ENCODE data around the gene TGIF1. TPM values are rescaled to one million over a fixed set of nuclear protein-coding genes. Genes with fewer than 3 reads are reported as not detected.

TGIF1 gene
- total and polyA plus RNA-seq, 9 of the 15 experiments (the other 6 are each of a cell fraction or from before 2014, with no cell fraction given), result 16.1 to 77.7 (median 44.6) TPM

DNA sequence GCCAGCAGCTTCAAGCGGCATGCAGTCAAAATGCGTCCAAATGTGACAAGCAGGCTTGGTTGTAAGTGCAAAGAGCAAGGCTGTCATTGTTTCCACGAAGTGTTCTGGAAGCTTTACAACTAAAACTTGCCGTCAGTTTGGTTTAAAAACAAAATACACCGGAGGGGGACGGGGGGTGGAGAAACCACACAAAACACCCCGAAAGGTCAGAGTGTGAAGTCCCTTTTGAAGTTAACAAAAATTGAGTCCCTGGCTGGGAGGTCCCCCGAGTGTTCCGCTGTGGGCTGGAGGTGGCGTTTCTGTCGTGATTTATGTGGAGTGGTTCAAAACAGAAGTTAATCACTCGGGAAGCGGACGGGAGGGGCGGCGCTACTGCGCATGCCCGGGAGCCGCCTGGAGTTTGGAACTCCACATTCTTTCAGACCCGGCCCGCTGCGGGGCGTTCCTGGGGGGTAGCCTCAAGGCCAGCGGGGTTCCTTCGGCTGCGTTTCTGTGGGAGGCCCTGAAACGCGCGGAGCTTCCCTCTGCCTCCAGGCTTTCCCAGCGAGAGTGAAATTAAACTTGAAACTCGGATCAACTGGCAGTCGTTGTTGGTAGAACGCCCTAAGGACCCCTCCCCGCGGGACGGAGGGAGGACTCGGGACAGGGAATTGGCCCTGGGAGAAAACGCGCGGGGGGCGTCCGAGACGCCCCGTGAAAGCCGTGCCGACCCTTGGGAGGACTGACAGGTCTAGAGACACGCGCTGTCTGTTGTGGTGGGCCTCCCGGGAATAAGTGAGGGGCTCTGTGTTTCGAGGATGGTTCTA lies 1.4 kb downstream of the TGIF1 start (continued):
- TF ChIP-seq, protein P1, sequence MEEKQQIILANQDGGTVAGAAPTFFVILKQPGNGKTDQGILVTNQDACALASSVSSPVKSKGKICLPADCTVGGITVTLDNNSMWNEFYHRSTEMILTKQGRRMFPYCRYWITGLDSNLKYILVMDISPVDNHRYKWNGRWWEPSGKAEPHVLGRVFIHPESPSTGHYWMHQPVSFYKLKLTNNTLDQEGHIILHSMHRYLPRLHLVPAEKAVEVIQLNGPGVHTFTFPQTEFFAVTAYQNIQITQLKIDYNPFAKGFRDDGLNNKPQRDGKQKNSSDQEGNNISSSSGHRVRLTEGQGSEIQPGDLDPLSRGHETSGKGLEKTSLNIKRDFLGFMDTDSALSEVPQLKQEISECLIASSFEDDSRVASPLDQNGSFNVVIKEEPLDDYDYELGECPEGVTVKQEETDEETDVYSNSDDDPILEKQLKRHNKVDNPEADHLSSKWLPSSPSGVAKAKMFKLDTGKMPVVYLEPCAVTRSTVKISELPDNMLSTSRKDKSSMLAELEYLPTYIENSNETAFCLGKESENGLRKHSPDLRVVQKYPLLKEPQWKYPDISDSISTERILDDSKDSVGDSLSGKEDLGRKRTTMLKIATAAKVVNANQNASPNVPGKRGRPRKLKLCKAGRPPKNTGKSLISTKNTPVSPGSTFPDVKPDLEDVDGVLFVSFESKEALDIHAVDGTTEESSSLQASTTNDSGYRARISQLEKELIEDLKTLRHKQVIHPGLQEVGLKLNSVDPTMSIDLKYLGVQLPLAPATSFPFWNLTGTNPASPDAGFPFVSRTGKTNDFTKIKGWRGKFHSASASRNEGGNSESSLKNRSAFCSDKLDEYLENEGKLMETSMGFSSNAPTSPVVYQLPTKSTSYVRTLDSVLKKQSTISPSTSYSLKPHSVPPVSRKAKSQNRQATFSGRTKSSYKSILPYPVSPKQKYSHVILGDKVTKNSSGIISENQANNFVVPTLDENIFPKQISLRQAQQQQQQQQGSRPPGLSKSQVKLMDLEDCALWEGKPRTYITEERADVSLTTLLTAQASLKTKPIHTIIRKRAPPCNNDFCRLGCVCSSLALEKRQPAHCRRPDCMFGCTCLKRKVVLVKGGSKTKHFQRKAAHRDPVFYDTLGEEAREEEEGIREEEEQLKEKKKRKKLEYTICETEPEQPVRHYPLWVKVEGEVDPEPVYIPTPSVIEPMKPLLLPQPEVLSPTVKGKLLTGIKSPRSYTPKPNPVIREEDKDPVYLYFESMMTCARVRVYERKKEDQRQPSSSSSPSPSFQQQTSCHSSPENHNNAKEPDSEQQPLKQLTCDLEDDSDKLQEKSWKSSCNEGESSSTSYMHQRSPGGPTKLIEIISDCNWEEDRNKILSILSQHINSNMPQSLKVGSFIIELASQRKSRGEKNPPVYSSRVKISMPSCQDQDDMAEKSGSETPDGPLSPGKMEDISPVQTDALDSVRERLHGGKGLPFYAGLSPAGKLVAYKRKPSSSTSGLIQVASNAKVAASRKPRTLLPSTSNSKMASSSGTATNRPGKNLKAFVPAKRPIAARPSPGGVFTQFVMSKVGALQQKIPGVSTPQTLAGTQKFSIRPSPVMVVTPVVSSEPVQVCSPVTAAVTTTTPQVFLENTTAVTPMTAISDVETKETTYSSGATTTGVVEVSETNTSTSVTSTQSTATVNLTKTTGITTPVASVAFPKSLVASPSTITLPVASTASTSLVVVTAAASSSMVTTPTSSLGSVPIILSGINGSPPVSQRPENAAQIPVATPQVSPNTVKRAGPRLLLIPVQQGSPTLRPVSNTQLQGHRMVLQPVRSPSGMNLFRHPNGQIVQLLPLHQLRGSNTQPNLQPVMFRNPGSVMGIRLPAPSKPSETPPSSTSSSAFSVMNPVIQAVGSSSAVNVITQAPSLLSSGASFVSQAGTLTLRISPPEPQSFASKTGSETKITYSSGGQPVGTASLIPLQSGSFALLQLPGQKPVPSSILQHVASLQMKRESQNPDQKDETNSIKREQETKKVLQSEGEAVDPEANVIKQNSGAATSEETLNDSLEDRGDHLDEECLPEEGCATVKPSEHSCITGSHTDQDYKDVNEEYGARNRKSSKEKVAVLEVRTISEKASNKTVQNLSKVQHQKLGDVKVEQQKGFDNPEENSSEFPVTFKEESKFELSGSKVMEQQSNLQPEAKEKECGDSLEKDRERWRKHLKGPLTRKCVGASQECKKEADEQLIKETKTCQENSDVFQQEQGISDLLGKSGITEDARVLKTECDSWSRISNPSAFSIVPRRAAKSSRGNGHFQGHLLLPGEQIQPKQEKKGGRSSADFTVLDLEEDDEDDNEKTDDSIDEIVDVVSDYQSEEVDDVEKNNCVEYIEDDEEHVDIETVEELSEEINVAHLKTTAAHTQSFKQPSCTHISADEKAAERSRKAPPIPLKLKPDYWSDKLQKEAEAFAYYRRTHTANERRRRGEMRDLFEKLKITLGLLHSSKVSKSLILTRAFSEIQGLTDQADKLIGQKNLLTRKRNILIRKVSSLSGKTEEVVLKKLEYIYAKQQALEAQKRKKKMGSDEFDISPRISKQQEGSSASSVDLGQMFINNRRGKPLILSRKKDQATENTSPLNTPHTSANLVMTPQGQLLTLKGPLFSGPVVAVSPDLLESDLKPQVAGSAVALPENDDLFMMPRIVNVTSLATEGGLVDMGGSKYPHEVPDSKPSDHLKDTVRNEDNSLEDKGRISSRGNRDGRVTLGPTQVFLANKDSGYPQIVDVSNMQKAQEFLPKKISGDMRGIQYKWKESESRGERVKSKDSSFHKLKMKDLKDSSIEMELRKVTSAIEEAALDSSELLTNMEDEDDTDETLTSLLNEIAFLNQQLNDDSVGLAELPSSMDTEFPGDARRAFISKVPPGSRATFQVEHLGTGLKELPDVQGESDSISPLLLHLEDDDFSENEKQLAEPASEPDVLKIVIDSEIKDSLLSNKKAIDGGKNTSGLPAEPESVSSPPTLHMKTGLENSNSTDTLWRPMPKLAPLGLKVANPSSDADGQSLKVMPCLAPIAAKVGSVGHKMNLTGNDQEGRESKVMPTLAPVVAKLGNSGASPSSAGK (IDR thresholded peaks at IDR 0.05), result no peak
- TF ChIP-seq MEF2A (IDR thresholded peaks at IDR 0.05; ENCODE audit: control insufficient read depth, low read depth, low read length), result no peak
- TF ChIP-seq ZNF23 (CRISPR knock-in tag; IDR thresholded peaks at IDR 0.05), result no peak
- no peak for TF ChIP-seq SRSF9 (IDR thresholded peaks at IDR 0.05; ENCODE audit: borderline replicate concordance, low read depth, low read length)
- no peak for TF ChIP-seq MYNN (IDR thresholded peaks at IDR 0.05)
- TF ChIP-seq MYNN (CRISPR knock-in tag; IDR thresholded peaks at IDR 0.05), result no peak
- TF ChIP-seq, protein P2, sequence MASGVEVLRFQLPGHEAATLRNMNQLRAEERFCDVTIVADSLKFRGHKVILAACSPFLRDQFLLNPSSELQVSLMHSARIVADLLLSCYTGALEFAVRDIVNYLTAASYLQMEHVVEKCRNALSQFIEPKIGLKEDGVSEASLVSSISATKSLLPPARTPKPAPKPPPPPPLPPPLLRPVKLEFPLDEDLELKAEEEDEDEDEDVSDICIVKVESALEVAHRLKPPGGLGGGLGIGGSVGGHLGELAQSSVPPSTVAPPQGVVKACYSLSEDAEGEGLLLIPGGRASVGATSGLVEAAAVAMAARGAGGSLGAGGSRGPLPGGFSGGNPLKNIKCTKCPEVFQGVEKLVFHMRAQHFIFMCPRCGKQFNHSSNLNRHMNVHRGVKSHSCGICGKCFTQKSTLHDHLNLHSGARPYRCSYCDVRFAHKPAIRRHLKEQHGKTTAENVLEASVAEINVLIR (CRISPR knock-in tag; IDR thresholded peaks at IDR 0.05), result 0 out of 2 replicates have a peak, but pooled peaks have one; percentile 9
- TF ChIP-seq PHF20 (IDR thresholded peaks at IDR 0.05; ENCODE audit: partially characterized antibody), result no peak
- TF ChIP-seq HNRNPUL1 (IDR thresholded peaks at IDR 0.05; ENCODE audit: low read length), result no peak
- TF ChIP-seq XRCC5 (IDR thresholded peaks at IDR 0.05; ENCODE audit: low read depth, low read length), result 0 out of 2 replicates have a peak, but pooled peaks have one; percentile 19
- no peak for TF ChIP-seq ZNF282 (CRISPR knock-in tag; IDR thresholded peaks at IDR 0.05)
- TF ChIP-seq, protein P3, sequence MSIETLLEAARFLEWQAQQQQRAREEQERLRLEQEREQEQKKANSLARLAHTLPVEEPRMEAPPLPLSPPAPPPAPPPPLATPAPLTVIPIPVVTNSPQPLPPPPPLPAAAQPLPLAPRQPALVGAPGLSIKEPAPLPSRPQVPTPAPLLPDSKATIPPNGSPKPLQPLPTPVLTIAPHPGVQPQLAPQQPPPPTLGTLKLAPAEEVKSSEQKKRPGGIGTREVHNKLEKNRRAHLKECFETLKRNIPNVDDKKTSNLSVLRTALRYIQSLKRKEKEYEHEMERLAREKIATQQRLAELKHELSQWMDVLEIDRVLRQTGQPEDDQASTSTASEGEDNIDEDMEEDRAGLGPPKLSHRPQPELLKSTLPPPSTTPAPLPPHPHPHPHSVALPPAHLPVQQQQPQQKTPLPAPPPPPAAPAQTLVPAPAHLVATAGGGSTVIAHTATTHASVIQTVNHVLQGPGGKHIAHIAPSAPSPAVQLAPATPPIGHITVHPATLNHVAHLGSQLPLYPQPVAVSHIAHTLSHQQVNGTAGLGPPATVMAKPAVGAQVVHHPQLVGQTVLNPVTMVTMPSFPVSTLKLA (conservative IDR thresholded peaks at IDR 0.05), result no peak
- no peak for TF ChIP-seq ARID2 (IDR thresholded peaks at IDR 0.05)
- no peak for TF ChIP-seq ATF1 (CRISPR knock-in tag; IDR thresholded peaks at IDR 0.05)
- no peak for TF ChIP-seq ATF1 (tag; IDR thresholded peaks at IDR 0.05)

Data from K562 (cell line).